Neural progenitor cell (in vitro differentiated cells): Measurements from ENCODE around the gene RNF8. TPM values are rescaled to one million over a fixed set of nuclear protein-coding genes. Genes with fewer than 3 reads are reported as not detected.

Experiments used
- DNase-seq: peaks from one replicate; pipeline ENCODE4 v3.0.0-alpha.2; 2016; ENCODE audit warnings: low spot score
- H2AFZ ChIP-seq: fragments of 200-600 bp; sonication (generic); replicated peaks from 2 replicates; pipeline ENCODE4 v1.6.1; 2016; ENCODE audit warnings: antibody characterized with exemption
- H3F3A ChIP-seq: fragments of 200-600 bp; sonication (generic); 2 replicates; pipeline ENCODE4 v1.6.1; 2016; ENCODE audit warnings: antibody characterized with exemption, low read depth
- H3K27ac ChIP-seq: fragments of 200-600 bp; sonication (generic); 2 replicates; pipeline ENCODE4 v1.5.1; 2016; ENCODE audit warnings: mild to moderate bottlenecking
- H3K27me3 ChIP-seq: fragments of 200-600 bp; sonication (generic); 2 replicates; pipeline ENCODE4 v1.6.1; 2016; ENCODE audit warnings: mild to moderate bottlenecking, moderate library complexity
- H3K36me3 ChIP-seq: fragments of 200-600 bp; sonication (generic); 2 replicates; pipeline ENCODE4 v1.5.1; 2016
- H3K4me1 ChIP-seq: fragments of 200-600 bp; sonication (generic); 2 replicates; pipeline ENCODE4 v1.6.1; 2016; ENCODE audit warnings: mixed run types
- H3K4me2 ChIP-seq: fragments of 200-600 bp; sonication (generic); 2 replicates; pipeline ENCODE4 v1.6.1; 2016
- H3K4me3 ChIP-seq: fragments of 200-600 bp; sonication (generic); 2 replicates; pipeline ENCODE4 v1.5.1; 2016
- H3K79me2 ChIP-seq: fragments of 200-600 bp; sonication (generic); 2 replicates; pipeline ENCODE4 v1.6.1; 2016; ENCODE audit warnings: low read depth
- H3K9ac ChIP-seq: fragments of 200-600 bp; sonication (generic); 2 replicates; pipeline ENCODE4 v1.6.1; 2016
- H3K9me3 ChIP-seq: fragments of 200-600 bp; sonication (generic); 2 replicates; pipeline ENCODE4 v1.5.1; 2016; ENCODE audit warnings: low read depth
- H4K20me1 ChIP-seq: fragments of 200-600 bp; sonication (generic); 2 replicates; pipeline ENCODE4 v1.6.1; 2016; ENCODE audit warnings: low read depth
- H3K27ac Mint-ChIP-seq: 3 replicates; pipeline ENCODE4 v1.8.0; 2021; ENCODE audit warnings: mixed read lengths
- H3K27me3 Mint-ChIP-seq: 2 replicates; pipeline ENCODE4 v1.8.0; 2022; ENCODE audit warnings: low read depth, mild to moderate bottlenecking, inconsistent platforms, moderate library complexity, mixed read lengths; ENCODE audit not compliant: insufficient read depth
- H3K36me3 Mint-ChIP-seq: 3 replicates; pipeline ENCODE4 v1.8.0; 2021; ENCODE audit warnings: mixed read lengths
- H3K4me1 Mint-ChIP-seq: 3 replicates; pipeline ENCODE4 v1.8.0; 2021; ENCODE audit warnings: mixed read lengths
- H3K4me3 Mint-ChIP-seq: 3 replicates; pipeline ENCODE4 v1.8.0; 2021; ENCODE audit warnings: mild to moderate bottlenecking, moderate library complexity, mixed read lengths
- H3K9me3 Mint-ChIP-seq: 3 replicates; pipeline ENCODE4 v1.8.0; 2020; ENCODE audit warnings: mixed read lengths
- EZH2 ChIP-seq: fragments of 200-600 bp; sonication (generic); IDR thresholded peaks from 2 replicates; pipeline ENCODE4 v1.6.1; 2017; ENCODE audit warnings: antibody characterized with exemption, mild to moderate bottlenecking, moderate library complexity
- EZH2phosphoT487 ChIP-seq: fragments of 200-600 bp; sonication (generic); IDR thresholded peaks from 2 replicates; pipeline ENCODE4 v1.6.1; 2017; ENCODE audit warnings: antibody characterized with exemption
- total RNA-seq: library from RNA; depleted of rRNA; stranded (reverse); fragments of >200 nt; gene quantifications from 2 replicates; pipeline ENCODE4 v1.2.3, GENCODE V29; 2015; ENCODE audit warnings: low replicate concordance
- TF ChIP-seq, protein P1 (sequence below): fragments of 200-600 bp; sonication (generic); IDR thresholded peaks from 2 replicates; pipeline ENCODE4 v1.5.1; 2017; ENCODE audit warnings: antibody characterized with exemption, mild to moderate bottlenecking

Gene RNF8, protein sequence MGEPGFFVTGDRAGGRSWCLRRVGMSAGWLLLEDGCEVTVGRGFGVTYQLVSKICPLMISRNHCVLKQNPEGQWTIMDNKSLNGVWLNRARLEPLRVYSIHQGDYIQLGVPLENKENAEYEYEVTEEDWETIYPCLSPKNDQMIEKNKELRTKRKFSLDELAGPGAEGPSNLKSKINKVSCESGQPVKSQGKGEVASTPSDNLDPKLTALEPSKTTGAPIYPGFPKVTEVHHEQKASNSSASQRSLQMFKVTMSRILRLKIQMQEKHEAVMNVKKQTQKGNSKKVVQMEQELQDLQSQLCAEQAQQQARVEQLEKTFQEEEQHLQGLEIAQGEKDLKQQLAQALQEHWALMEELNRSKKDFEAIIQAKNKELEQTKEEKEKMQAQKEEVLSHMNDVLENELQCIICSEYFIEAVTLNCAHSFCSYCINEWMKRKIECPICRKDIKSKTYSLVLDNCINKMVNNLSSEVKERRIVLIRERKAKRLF
- 41.3 and 68.5 TPM in 2 replicates for total RNA-seq

DNA sequence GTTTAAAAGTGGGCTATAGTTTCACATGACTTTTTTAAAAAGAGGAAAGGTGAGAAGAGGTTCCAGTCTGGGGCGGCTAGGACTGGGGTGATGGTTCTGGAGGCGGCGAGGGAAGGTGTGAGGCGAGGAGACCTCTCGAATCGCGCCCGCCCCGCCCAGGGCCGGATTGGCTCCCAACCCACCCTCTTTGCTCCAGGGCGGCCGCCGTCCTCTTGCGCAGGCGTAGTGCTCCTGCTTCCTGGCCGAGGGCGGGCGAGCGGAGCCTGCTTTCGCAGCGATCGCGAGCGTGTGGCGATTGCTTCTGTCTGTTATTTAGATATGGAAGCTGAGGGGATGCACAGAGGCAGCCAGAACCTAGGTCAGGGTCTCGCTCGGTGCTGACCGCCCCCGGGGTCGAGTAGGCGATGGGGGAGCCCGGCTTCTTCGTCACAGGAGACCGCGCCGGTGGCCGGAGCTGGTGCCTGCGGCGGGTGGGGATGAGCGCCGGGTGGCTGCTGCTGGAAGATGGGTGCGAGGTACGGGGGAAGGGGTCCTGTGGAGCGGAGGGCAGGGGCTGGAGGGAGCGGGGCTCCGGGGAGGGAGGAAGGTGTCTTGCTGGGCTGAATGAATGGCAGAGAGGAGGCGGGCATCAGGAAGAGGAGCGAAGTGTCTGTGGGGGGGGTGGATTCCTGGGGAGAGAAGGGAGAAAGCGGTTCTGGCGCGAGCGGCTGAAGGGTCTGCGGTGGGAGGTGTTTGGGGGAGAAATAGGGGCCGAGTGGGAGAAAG is at the start of gene RNF8:
TSS of gene RNF8 (plus strand) at position 223 of the 765 bp plus-strand sequence. CDS start at position 405, 182 bp downstream.
- Histone ChIP-seq H4K20me1 (peaks cover 37% of the 10 kb centered on the region), H3K4me2 (peak within 1 kb of the TSS; percentile 96), H3K4me1 (peaks cover 22% of the 10 kb centered on the region), H3K4me3 (peak within 1 kb of the TSS; percentile 87), H3K79me2 (peaks cover 47% of the 10 kb centered on the region), H3K36me3 (no peaks in the 10 kb centered on the region), H3K9ac (peak within 1 kb of the TSS; percentile 61), H3K27ac (peak within 1 kb of the TSS; percentile 67), H3K9me3 (no peaks in the 10 kb centered on the region), H3F3A (peaks cover 5% of the 10 kb centered on the region), H3K27me3 (peaks cover 7% of the 10 kb centered on the region), H2AFZ (peak within 1 kb of the TSS; percentile 89)
- no peaks in the 10 kb centered on the region for H3K36me3 Mint-ChIP-seq
- TF ChIP-seq EZH2phosphoT487 (no peak), EZH2 (peak; percentile 19)
- H3K9me3 Mint-ChIP-seq = no peaks in the 10 kb centered on the region
- H3K27ac Mint-ChIP-seq = peak within 1 kb of the TSS; percentile 81
- peaks cover 21% of the 10 kb centered on the region for H3K4me1 Mint-ChIP-seq
- no peaks in the 10 kb centered on the region for H3K27me3 Mint-ChIP-seq
- H3K4me3 Mint-ChIP-seq = peak within 1 kb of the TSS; percentile 90
- DNase-seq = peak; percentile 95

DNA sequence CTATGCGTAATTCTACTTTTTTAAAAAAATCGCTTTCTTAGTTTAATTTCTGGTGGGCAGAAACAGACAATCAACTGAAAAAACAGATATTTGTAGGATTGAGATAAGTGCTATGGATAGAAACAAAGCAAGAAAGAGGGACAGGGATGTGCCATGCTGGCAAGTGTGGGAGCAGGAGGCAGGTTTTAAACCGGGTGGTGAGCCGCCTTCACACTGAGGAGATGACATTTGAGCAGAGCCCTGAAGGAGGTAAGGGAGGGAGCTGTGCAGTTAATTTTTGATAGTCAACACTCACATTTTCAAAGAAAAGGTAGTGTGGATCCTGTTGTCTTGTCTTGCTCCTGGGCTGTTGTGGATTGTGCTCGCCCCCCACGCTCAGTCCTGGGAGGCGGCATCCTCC is 49.0 kb upstream of the RNF8 start:
- H3K27ac Mint-ChIP-seq = no peak overlapping the region
- DNase-seq = no peak
- Histone ChIP-seq H3K36me3 (no peaks in the 10 kb centered on the region), H3K4me1 (no peaks in the 10 kb centered on the region), H3K27ac (no peak overlapping the region), H4K20me1 (peaks cover 9% of the 10 kb centered on the region), H3K4me3 (no peak overlapping the region), H3K27me3 (no peaks in the 10 kb centered on the region), H3K79me2 (no peaks in the 10 kb centered on the region), H3K9ac (no peak overlapping the region), H2AFZ (no peak overlapping the region), H3F3A (peaks cover 9% of the 10 kb centered on the region), H3K9me3 (no peaks in the 10 kb centered on the region), H3K4me2 (no peak overlapping the region)
- H3K9me3 Mint-ChIP-seq = peaks cover 2% of the 10 kb centered on the region
- peaks cover 2% of the 10 kb centered on the region for H3K36me3 Mint-ChIP-seq
- H3K27me3 Mint-ChIP-seq = no peaks in the 10 kb centered on the region
- no peak overlapping the region for H3K4me3 Mint-ChIP-seq
- TF ChIP-seq EZH2phosphoT487 (no peak), EZH2 (no peak)
- TF ChIP-seq, protein P1, sequence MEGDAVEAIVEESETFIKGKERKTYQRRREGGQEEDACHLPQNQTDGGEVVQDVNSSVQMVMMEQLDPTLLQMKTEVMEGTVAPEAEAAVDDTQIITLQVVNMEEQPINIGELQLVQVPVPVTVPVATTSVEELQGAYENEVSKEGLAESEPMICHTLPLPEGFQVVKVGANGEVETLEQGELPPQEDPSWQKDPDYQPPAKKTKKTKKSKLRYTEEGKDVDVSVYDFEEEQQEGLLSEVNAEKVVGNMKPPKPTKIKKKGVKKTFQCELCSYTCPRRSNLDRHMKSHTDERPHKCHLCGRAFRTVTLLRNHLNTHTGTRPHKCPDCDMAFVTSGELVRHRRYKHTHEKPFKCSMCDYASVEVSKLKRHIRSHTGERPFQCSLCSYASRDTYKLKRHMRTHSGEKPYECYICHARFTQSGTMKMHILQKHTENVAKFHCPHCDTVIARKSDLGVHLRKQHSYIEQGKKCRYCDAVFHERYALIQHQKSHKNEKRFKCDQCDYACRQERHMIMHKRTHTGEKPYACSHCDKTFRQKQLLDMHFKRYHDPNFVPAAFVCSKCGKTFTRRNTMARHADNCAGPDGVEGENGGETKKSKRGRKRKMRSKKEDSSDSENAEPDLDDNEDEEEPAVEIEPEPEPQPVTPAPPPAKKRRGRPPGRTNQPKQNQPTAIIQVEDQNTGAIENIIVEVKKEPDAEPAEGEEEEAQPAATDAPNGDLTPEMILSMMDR = no peak
- H3K4me1 Mint-ChIP-seq = peaks cover 16% of the 10 kb centered on the region

DNA sequence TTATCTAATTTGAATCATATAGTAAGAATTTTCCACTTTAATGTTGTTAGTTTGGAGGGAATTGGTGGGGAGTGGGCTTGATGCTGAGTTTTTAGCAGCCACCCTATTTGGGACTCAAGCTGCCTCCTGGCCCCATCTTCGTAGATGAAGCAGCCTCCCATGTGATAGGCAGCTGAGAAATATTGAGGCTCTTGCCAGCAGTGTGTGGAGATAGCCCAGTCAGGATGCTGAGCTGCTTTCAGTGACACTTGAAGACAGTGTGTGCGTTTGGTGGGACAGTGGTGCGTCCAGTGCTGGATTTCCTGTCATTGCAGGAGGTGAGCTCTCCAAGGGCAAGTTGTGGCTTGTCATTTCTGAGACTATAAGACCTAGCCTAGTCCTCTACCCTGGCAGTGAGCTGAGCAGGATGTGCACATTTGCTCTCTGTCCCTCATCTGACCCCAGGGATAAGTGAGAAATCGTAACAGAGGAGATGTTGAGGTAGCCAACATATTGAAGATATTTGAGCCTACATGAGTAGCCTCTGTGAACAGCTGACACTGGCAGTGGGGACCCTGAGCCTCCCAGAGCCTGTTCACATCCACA is 47.9 kb upstream of the RNF8 start:
- H3K4me3 Mint-ChIP-seq = no peak overlapping the region
- no peak overlapping the region for H3K27ac ChIP-seq
- H3K27me3 Mint-ChIP-seq = no peaks in the 10 kb centered on the region
- no peaks in the 10 kb centered on the region for H3K36me3 Mint-ChIP-seq
- H3K79me2 ChIP-seq = no peaks in the 10 kb centered on the region
- no peaks in the 10 kb centered on the region for H3K36me3 ChIP-seq
- H3K4me3 ChIP-seq = no peak overlapping the region
- peaks cover 9% of the 10 kb centered on the region for H4K20me1 ChIP-seq
- no peak overlapping the region for H3K27ac Mint-ChIP-seq
- H3K9me3 ChIP-seq = no peaks in the 10 kb centered on the region
- no peaks in the 10 kb centered on the region for H3K4me1 ChIP-seq
- TF ChIP-seq EZH2 (no peak), EZH2phosphoT487 (no peak)
- TF ChIP-seq, protein P1 = no peak
- H3K9me3 Mint-ChIP-seq = peaks cover 2% of the 10 kb centered on the region
- H3K4me2 ChIP-seq = no peak overlapping the region
- H3K27me3 ChIP-seq = no peaks in the 10 kb centered on the region
- H3F3A ChIP-seq = peaks cover 9% of the 10 kb centered on the region
- H2AFZ ChIP-seq = no peak overlapping the region
- no peak for DNase-seq
- H3K4me1 Mint-ChIP-seq = peaks cover 16% of the 10 kb centered on the region
- no peak overlapping the region for H3K9ac ChIP-seq
